Activated T-helper 1 cell treated with anti-CD3 and anti-CD28 coated beads, Interleukin-12 subunit alpha, Interleukin-12 subunit beta, Interleukin-2, Interleukin-4 antibody, amounts not matched to agents 30 ng/mL and 10 ng/mL and 1 ng/mL, durations not matched to agents 14 hours and 24 hours and 36 hours (primary cell): ENCODE data around the gene MFSD11. TPM values are rescaled to one million over a fixed set of nuclear protein-coding genes. Genes with fewer than 3 reads are reported as not detected.
"Not testable (repeated sequence)": the region's sequence is repeated elsewhere in the genome, so short reads cannot be mapped to it uniquely, and the experiment has no call there.

Experiments
- DNase-seq: peaks from one replicate; pipeline ENCODE4 v3.0.0; 2021; ENCODE audit warnings: low spot score
- H3K27ac Mint-ChIP-seq: one replicate; pipeline ENCODE4 v1.8.0; 2021; ENCODE audit warnings: mild to moderate bottlenecking, mixed read lengths
- H3K27me3 Mint-ChIP-seq: one replicate; pipeline ENCODE4 v1.8.0; 2022; ENCODE audit warnings: mild to moderate bottlenecking, moderate library complexity, mixed read lengths; ENCODE audit not compliant: insufficient read depth
- H3K36me3 Mint-ChIP-seq: one replicate; pipeline ENCODE4 v1.8.0; 2021; ENCODE audit warnings: low read depth, mixed read lengths
- H3K4me1 Mint-ChIP-seq: one replicate; pipeline ENCODE4 v1.8.0; 2021; ENCODE audit warnings: low read depth, mixed read lengths
- H3K4me3 Mint-ChIP-seq: one replicate; pipeline ENCODE4 v1.8.0; 2021; ENCODE audit warnings: mild to moderate bottlenecking, moderate library complexity, mixed read lengths
- H3K9me3 Mint-ChIP-seq: one replicate; pipeline ENCODE4 v1.8.0; 2021; ENCODE audit warnings: mixed read lengths
- intact Hi-C: fragments of 100-400 bp; cut with micrococcal nuclease; formaldehyde crosslinking; loops from one replicate; pipeline ENCODE4 v1.15.1; 2024
- total RNA-seq: library from RNA; stranded (reverse); gene quantifications from 2 replicates; pipeline ENCODE4 v1.2.3, GENCODE V29; 2022

Gene MFSD11
- total RNA-seq = 16.6 and 17.1 TPM in 2 replicates

DNA sequence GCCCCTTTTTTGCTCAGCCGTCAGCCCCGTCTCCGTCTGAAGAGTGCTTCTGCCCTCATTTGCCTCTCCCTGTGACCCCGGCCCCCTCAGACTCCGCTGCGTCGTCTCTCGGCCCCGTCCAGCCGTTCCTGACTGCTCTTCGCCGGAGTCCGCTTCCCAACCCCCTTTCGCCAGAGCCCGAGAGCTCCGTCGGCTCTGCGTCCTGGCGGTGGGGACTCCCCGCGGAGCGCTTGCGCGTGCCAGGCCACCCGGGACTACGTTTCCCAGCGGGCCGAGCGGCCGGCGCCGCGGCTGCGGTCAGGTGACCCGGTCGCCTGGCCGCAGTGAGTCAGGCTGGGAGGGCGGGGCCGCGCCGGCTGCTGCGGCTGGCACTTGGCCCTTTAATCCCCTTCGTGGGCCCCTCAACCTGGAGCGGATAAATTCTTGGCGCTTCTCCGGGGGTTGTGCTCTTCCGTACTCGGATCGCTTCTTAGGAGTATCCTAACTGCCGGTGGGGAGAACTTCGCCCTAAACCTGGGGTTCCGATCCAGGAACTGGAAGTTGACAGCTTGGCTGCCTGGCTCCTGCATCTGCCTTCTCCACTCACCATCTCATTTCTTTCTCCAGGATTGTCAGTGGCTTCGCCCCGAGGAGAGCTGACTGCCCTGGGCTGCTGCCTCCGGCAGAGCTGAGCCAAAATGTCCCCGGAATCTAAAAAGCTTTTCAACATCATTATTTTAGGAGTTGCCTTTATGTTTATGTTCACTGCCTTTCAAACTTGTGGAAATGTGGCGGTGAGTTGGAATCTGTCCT, at the start of gene MFSD11:
TSS of gene MFSD11 (plus strand) at position 444 of the 792 bp plus-strand sequence. CDS start at position 678, 234 bp downstream.
- H3K27me3 Mint-ChIP-seq = no peaks in the 10 kb centered on the region
- no peaks in the 10 kb centered on the region for H3K9me3 Mint-ChIP-seq
- intact Hi-C loops = loop anchor here (1.0 to 5.0 kb wide), 10 partner anchors 12 to 1391 kb away; partner anchors contain the start of genes JMJD6, METTL23, TMC6 and UBALD2
- peak; percentile 91 for DNase-seq
- peaks cover 47% of the 10 kb centered on the region for H3K4me1 Mint-ChIP-seq
- peaks cover 44% of the 10 kb centered on the region for H3K36me3 Mint-ChIP-seq
- H3K27ac Mint-ChIP-seq = peak within 1 kb of the TSS; percentile 98
- H3K4me3 Mint-ChIP-seq = peak within 1 kb of the TSS; percentile 93

DNA sequence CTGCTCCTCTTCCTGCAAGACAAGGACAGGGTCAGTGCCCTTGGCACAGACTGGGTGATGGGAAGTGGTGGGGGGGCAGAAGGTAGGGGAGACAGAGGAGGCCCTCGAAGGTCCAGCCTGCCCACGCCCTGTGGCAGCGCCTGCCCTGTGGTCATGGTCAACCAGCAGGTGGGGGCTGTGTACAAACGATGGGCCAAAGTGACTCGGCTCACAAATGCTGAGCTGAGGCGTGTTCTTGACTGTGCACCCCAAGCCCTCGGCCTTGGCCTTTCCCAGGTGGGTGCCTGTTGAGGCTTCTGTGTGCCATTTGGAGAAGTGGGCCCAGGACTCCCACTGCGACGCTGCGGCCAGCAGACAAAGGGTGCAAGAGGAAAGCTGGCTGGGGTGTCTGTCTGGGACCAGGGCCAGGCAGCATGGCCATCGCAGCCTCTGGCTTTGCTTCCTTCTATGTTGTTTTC, 49.7 kb upstream of the MFSD11 start:
- Mint-ChIP-seq H3K36me3 (no peaks in the 10 kb centered on the region), H3K9me3 (no peaks in the 10 kb centered on the region), H3K27me3 (peaks cover 10% of the 10 kb centered on the region), H3K4me1 (no peaks in the 10 kb centered on the region), H3K4me3 (no peak overlapping the region), H3K27ac (no peak overlapping the region)
- intact Hi-C loops = no loop called here
- no peak for DNase-seq

DNA sequence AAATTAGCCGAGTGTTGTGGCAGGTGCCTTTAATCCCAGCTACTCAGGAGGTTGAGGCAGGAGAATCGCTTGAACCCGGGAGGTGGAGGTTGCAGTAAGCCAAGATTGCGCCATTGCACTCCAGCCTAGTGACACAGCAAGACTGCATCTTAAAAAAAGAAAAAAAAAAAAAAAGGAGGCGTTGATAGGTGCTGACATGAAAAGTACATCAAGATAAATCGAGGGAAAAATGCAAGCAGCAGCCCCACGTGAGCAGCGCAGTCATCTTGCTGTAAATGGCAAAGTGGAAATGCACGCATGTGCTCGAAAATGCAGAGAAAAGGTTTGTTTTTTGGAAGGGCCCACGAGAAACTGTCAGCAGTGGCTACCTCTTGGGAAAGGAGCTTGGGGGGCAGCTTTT, 48.1 kb upstream of the MFSD11 start:
- H3K4me1 Mint-ChIP-seq = no peaks in the 10 kb centered on the region
- no peaks in the 10 kb centered on the region for H3K36me3 Mint-ChIP-seq
- no peak overlapping the region for H3K4me3 Mint-ChIP-seq
- intact Hi-C loops = no loop called here
- no peaks in the 10 kb centered on the region for H3K9me3 Mint-ChIP-seq
- no peak for DNase-seq
- H3K27me3 Mint-ChIP-seq = peaks cover 8% of the 10 kb centered on the region
- H3K27ac Mint-ChIP-seq = no peak overlapping the region

DNA sequence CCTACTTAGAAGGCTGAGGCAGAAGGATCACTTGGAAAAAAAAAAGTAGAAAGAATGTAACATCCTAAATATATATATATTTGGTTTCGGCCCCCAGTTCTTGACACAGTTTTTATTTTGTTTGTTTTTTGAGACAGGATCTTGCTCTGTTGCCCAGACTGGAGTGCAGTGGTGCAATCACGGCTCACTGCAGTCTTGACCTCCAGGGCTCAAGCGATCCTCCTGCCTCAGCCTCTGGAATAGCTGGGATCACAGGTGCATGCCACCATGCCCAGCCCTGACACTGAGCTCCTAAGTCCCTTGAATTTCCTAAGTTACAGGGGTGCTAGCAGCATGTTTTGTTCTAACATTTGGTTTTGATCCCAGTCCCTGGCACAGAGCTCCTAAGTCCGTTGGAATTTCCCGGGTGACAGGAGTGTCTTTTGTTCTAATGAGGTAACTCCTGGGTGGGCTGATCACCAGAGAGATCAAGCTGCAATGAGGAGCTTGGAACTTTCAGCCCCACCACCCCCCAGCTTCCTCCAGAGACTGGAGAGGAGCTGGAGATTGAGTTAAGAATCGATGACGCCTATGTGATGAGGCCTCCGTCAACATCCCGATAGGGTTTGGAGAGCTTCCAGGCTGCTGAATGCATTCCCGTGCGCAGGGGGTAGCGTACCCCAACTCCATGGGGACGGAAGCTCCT, 47.2 kb upstream of the MFSD11 start:
- Mint-ChIP-seq H3K27me3 (peaks cover 10% of the 10 kb centered on the region), H3K4me1 (peaks cover 5% of the 10 kb centered on the region), H3K36me3 (no peaks in the 10 kb centered on the region), H3K9me3 (no peaks in the 10 kb centered on the region), H3K27ac (no peak overlapping the region), H3K4me3 (no peak overlapping the region)
- intact Hi-C loops = no loop called here
- DNase-seq = no peak

DNA sequence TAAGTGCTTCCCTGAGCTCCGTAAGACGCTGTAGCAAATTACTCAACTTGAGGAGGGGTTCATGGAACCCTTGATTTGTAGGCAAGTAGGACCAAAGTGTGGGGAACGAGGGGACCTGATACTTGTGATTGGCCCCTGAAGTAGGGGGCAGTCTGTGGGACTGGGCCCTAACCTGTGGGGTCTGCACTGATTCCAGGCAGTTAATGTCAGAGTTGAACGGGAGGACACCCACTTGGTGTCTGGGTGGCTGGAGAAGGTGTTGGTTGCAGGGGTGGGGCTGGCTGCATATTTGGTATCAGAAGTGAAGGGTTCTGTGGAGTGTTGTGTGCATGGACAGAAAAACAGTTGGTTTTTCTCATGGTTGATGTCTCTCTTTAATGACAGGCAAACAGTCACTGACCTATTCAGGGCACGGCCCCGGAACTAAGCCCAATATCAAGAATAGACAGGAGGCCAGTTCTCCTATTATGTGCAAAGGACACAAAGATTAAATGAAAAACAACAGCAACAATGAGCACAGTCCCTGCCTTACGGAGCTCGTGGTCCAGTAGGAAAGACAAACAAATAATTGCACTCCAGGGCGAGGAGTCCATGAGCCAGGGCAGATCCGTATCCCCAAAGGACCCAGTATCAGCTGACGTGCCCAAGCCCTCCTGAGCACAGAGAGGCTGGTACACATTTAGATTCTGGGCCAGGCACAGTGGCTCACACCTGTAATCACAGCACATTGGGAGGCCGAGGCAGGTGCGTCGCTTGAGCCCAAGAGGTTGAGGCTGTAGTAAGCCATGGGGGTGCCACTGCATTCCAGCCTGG, 46.3 kb upstream of the MFSD11 start:
- intact Hi-C loops = no loop called here
- no peak overlapping the region for H3K4me3 Mint-ChIP-seq

DNA sequence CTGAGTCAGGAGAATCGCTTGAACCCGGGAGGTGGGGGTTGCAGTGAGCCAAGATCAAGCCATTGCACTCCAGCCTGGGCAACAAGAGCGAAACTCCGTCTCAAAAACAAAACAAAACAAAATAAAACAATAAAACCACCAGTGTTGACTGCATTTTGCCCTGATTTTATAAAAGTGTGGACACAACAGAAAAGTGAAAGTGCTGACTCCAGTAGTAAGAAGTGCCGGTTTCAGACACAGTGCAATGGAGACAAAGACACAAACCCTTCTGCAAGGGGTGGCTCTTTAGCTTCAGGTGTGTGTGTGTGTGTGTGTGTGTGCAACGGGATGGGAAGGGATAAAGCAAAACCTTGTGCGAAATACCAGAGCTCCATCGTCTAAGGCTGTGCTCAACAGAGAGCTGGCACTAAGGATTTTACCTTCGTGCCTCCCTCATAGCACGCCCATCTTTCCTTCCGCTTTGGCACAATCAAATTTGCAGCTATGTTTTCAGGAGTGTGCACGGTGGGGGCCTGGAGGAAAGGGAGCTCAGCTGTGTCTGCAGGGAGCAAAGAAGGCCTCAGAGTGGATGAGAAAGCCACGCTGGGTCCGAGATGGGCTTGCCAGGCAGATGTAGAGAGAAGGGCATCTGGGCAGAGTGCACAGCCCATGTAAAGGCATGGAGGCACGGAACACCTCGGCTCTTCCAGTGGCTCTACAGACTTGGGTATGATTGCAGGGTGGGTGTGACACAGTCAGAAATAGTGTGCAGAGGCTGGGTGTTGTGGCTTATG, 42.7 kb upstream of the MFSD11 start:
- Mint-ChIP-seq H3K27me3 (peaks cover 4% of the 10 kb centered on the region), H3K4me1 (peaks cover 6% of the 10 kb centered on the region), H3K27ac (no peak overlapping the region), H3K4me3 (no peak overlapping the region), H3K9me3 (no peaks in the 10 kb centered on the region), H3K36me3 (no peaks in the 10 kb centered on the region)
- intact Hi-C loops = no loop called here
- DNase-seq = no peak

More for the DNA sequence above, 46.3 kb upstream of the MFSD11 start:
- no peak for DNase-seq
- Mint-ChIP-seq H3K4me1 (peaks cover 6% of the 10 kb centered on the region), H3K9me3 (no peaks in the 10 kb centered on the region), H3K27ac (no peak overlapping the region), H3K36me3 (no peaks in the 10 kb centered on the region), H3K27me3 (peaks cover 10% of the 10 kb centered on the region)

DNA sequence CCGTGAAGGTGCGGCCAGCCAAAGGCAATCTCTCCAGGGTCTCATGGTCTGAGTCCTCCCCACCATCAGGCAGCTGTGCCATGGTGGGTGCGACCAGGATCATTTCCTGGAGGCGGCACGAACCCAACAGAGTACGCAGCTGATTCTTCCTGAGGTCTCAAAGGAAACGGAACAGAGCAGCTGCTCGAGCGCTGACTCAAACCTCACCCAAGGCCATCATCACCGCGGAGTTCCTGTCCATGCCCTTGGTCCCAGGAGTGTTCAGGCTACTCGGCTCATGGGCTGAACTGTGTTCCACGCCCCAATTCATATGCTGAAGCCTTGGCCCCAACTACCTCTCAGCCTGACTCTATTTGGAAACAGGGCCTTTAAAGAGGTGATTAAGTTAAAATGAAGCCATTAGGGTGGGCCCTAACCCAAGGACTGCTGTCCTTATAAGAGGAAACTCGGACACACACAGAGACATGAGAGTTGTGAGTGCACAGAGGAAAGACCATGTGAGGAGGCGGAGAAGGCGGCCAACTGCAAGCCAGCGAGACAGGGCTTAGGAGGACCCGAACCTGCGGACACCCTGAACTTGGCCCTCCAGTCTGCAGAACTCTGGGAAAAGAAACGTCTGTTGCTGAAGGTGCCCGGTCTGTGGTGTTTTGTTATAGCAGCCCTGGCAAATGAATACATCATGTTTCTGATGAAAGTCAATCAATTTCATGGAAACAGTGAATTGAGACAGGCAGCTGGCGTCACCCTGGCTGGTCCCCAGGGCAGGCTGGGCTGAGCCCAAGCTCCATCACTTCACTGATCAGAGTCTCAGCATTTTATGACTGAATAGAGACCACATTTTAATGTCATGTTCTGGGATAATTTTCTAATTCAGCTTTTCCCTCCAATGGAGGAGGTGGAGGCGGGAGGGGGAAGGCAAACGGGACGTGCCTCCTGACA, 40.9 kb upstream of the MFSD11 start:
- H3K4me3 Mint-ChIP-seq = no peak overlapping the region

DNA sequence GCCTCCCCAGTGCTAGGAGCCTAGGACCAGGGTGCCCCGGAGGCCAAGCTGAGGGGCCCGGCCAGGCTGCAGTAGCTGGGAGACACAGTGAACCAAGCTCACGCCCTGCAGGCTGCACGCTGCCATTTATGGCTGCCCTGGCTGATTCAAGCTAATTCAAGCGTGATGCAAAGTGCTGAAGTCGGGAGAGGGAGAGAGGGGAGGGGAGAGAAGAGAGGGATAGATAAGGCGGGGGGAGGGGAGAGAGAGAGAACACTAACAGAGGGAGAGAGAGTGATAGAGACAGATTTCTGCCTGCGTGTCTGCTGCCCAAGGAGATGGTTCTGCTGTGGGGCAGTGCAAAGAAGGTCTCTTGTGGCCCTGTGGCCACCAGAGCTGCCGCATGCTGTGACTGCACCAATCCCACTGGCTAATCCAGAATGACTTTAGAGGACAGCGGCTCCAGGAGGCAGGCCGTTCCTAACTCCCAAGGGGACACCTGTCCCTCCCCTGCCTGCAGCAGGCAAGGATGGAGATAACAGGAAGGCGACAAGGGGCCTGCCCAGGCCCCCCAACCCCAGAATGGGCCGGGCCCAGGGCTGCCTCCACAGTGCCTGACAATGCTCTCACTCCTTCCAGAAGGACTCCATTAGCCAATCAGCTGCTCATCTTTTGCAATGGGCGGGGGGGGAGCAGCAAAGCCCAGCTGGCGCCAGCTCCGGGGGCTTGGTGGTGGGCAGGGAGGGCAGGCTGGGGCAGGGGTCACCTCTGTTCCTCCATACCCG, 40.0 kb upstream of the MFSD11 start:
- no peak overlapping the region for H3K4me3 Mint-ChIP-seq
- intact Hi-C loops = no loop called here
- H3K4me1 Mint-ChIP-seq = peaks cover 6% of the 10 kb centered on the region
- no peaks in the 10 kb centered on the region for H3K9me3 Mint-ChIP-seq
- H3K27me3 Mint-ChIP-seq = peaks cover 7% of the 10 kb centered on the region
- H3K36me3 Mint-ChIP-seq = no peaks in the 10 kb centered on the region
- H3K27ac Mint-ChIP-seq = no peak overlapping the region
- DNase-seq = no peak

More for the DNA sequence above, 40.9 kb upstream of the MFSD11 start:
- DNase-seq = no peak
- no peaks in the 10 kb centered on the region for H3K36me3 Mint-ChIP-seq
- no peaks in the 10 kb centered on the region for H3K9me3 Mint-ChIP-seq
- H3K27me3 Mint-ChIP-seq = peaks cover 7% of the 10 kb centered on the region
- intact Hi-C loops = no loop called here
- no peak overlapping the region for H3K27ac Mint-ChIP-seq
- H3K4me1 Mint-ChIP-seq = peaks cover 6% of the 10 kb centered on the region

DNA sequence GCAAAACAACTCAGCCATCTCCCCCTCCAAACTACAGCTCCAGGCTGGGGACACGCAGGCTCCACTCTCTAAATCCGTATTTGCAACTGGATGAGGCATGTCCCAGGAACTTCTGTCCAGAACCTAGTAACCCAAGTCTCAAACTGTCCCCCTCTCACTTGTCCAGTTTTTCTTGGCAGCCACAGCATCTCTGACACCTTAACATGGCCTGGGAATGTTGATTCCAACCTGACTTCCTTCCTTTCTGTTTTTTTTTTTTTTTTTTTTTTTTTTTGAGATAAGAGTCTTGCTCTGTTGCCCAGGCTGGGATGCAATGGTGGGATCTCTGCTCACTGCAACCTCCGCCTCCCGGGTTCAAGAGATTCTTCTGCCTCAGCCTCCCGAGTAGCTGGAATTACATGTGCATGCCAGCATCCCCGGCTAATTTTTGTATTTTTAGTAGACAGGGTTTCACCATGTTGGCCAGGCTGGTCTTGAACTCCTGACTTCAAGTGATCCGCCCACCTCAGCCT, 39.4 kb upstream of the MFSD11 start:
- H3K27ac Mint-ChIP-seq, H3K9me3 Mint-ChIP-seq, intact Hi-C loops, H3K4me3 Mint-ChIP-seq, H3K27me3 Mint-ChIP-seq, DNase-seq, H3K36me3 Mint-ChIP-seq, H3K4me1 Mint-ChIP-seq: not testable (repeated sequence)

DNA sequence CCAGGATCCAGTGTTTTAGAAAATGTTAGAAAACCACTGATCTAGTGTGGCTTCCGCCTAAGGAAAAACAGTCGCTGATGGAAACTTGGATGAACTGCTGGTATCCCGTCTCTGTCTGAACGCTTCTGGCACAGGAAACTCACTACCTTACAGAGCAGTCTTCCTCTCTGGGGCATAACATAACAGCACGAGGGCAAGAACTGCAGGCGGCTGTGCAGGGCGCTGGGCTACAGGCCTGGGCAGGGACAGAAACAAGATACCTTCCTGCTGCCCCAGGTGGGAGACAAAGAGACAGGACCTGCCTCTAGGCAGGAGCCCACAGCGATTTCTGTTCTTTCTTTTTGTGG, 37.7 kb upstream of the MFSD11 start:
- peaks cover 6% of the 10 kb centered on the region for H3K4me1 Mint-ChIP-seq
- H3K27me3 Mint-ChIP-seq = peaks cover 6% of the 10 kb centered on the region
- H3K9me3 Mint-ChIP-seq = no peaks in the 10 kb centered on the region
- H3K36me3 Mint-ChIP-seq = no peaks in the 10 kb centered on the region
- intact Hi-C loops = no loop called here
- no peak for DNase-seq
- H3K4me3 Mint-ChIP-seq = no peak overlapping the region
- H3K27ac Mint-ChIP-seq = no peak overlapping the region
